ENCODE data around the gene INHBC.
"Not testable (repeated sequence)": the region's sequence is repeated elsewhere in the genome, so short reads cannot be mapped to it uniquely, and the experiment has no call there.

The INHBC gene

DNA sequence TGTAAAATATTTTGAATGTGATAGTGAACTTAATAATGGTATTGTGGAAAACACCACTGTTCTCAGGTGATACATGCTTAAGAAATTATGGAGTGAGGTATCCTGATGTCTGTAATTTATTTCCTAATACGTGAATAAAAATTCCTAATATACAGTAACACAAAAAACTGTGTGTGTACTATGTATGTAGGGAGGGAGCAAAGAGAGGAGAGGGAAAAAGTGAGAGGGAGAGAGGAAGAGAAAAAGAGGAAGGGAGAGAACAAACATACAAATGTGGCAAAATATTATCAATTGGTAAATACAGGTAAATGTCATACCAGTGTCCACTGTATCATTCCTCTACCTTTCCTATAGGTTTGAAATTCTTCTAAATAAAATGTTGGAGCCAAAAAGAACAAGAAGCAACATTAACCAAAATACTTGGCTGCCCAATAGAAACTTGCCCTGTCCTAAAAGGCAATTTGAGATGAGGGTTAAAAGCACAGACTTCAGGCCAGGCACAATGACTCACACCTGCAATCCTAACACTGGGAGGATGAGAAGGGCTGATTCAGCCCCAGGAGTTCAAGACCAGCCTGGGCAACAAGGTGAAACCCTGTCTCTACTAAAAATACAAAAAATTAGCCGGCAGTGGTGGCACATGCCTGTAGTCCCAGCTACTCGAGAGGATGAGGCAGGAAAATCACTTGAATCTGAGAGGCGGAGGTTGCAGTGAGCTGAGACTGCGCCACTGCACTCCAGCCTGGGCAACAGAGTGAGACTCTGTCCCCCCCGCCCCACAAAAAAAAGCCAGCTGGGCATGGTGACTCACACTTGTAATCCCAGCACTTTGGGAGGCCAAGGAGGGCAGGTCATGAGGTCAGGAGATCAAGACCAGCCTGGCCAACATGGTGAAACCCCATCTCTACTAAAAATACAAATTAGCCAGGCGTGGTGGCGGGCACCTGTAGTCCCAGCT is 18.3 kb upstream of the INHBC start:
- H3K4me3 ChIP-seq (ENCODE audit: low read length), result no peak overlapping the region
- no peak for TF ChIP-seq ZNF274 (IDR thresholded peaks at IDR 0.05; ENCODE audit: low read depth, low read length)

DNA sequence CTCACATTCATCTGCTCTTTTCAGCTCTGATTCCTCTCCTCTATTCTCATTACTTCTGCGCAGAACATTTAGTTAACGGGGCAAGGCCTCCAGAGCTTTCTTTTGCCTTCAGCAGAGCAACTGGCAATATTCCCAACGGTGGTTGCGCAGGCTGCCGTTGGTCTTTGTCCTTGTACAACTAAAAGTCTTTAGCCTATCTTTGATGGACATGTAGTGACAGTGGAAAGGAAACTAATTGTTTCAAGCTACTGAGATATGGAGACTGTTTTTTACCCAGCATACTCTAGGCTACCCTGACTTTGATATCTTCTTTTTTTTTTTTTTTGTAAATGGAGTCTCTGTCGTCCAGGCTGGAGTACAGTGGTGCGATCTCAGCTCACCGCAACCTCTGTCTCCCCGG is 16.3 kb upstream of the INHBC start:
- no peak for TF ChIP-seq ZNF274 (IDR thresholded peaks at IDR 0.05; ENCODE audit: low read depth, low read length)

DNA sequence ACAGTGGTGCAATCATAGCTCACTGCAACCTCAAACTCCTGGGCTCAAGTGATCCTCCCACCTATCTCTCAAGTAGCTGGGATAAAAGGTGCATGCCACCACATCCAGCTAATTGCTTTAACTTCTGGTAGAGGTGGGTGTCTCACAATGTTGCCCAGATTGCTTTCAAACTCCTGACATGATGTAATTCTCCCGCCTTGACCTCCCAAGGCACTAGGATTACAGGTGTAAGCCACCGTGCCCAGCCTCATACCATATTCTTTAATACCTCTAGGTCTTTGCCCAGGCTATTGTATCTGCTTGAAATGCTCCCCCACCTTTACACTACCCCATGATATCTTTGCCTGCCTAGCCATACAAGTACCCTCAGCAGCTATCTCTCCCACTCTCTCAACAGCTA is 15.1 kb upstream of the INHBC start:
- H3K4me3 ChIP-seq (ENCODE audit: low read length), result no peak overlapping the region
- TF ChIP-seq ZNF274 (IDR thresholded peaks at IDR 0.05; ENCODE audit: low read depth, low read length), result no peak

More for the DNA sequence above, 16.3 kb upstream of the INHBC start:
- no peak overlapping the region for H3K4me3 ChIP-seq (ENCODE audit: low read length)

DNA sequence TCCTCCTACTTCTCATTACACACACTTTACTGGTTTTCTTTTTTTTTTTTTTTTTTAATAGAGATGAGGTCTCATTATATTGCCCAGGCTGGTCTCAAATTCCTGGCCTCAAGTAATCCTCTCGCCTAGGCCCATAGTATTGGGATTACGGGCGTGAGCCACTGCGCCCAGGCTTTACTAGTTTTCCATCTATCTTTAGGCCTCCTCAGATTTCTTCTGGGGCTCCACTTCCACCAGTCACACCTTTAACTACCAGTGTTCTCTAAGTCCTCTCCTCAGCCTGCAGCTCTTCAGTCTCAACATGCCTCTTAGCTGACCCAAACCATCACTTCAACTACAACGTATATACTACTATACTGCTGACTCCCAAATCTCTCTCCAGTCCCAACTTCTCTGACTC is 14.1 kb upstream of the INHBC start:
- TF ChIP-seq ZNF274 (IDR thresholded peaks at IDR 0.05; ENCODE audit: low read depth, low read length), result no peak
- H3K4me3 ChIP-seq (ENCODE audit: low read length), result no peak overlapping the region

DNA sequence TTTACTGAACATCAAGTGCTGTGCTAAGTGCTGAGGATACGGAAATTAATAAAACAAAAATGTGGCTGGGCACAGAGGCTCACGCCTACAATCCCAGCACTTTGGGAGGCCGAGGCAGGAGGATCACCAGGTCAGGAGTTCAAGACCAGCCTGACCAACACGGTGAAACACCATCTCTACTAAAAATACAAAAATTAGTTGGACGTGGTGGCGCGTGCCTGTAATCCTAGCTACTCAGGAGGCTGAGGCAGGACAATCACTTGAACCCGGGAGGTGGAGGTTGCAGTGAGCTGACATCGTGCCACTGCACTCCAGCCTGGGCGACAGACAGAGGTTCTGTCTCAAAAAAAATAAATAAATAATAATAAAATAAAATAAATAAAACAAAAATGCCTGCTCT is 7.6 kb upstream of the INHBC start:
- not testable (repeated sequence) for H3K4me3 ChIP-seq (ENCODE audit: low read length)

DNA sequence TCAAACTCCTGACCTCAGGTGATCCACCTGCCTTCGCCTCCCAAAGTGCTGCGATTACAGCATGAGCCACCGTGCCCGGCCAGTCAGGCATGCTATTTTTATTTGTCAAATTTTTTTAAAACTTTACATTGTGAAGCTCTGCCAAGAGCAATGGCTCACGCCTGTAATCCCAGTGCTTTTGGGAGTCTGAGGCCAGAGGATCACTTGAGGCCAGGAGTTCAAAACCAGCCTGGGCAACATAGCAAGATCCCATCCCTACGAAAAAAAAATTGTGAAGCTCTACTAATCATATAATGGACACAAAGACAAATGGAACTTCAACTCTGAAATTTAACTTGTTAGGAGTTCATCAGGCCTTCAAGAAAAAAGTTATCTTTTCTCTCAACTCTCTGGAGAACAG is 5.6 kb upstream of the INHBC start:
- H3K4me3 ChIP-seq (ENCODE audit: low read length), result peak overlapping the region; percentile 96; the same call in 1 of the 2 replicates

DNA sequence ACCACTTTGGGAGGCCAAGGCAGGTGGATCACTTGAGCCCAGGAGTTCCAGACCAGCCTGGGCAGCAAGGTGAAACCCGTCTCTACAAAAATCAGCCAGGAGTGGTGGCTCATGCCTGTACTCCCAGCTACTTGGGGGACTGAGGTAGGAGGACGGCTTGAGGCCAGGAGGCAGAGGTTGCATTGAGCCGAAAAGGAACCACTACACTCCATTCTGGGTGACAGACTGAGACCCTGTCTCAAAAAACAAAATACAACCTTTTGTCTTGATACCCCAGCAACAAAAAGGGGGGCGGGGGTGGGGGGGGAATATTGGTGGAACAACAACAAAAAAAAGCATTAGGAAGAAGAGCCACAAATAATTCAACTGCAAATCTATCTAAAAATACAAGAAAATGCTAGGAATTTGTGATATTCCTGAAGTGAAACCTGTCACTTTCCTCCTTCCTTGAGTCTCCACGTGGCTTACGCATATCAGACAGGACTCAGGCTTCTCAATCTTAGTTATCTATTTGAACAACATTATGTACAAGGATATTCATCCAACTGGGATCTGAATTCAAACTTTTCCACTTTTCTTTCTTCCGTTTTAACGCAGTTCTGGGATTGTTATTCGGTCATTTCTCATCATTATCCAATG is 5.0 kb upstream of the INHBC start:
- H3K4me3 ChIP-seq (ENCODE audit: low read length), result peak overlapping the region; percentile 96
- no peak for TF ChIP-seq ZNF274 (IDR thresholded peaks at IDR 0.05; ENCODE audit: low read depth, low read length)

More for the DNA sequence above, 5.6 kb upstream of the INHBC start:
- TF ChIP-seq ZNF274 (IDR thresholded peaks at IDR 0.05; ENCODE audit: low read depth, low read length), result no peak

DNA sequence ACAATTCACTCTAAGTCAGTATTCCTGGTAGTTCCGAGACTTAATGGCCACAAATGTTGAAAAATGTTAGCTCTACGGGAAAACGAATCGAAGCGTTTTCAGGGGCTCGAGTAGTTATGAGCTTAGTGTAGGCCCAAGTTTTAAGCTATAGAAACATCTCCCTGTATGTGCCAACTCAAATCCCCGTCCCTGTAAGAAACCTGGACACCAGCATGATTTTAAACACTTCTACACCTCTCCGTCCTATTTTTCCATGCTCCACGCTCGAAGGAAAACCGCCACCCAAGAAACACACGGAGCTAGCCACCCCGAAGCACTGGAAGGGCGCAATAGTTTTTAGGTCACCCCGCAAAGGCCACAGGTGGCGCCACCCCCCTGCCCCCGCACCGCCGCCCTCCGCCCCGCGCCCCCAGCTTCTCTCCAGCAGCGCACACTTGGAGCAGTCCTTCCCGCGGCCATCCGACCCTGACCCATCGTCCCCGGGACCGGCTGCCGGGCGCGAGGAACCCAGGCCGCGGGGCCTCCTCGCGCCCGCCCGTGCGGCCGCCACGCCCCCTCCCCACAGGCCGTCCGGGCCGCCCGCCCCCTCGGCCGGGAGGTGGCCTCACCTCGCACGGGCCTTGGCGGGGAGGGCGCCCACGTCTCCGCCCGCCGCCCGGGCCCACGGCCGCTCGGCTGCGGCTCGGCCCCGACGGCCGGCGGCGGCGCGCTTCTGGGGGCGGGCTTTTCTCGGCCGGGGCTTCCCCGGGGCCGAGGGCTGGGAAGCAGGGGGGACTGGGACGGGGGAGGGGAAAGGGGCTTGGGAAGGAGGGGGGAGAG is 4.3 kb upstream of the INHBC start:
- no peak for TF ChIP-seq ZNF274 (IDR thresholded peaks at IDR 0.05; ENCODE audit: low read depth, low read length)
- H3K4me3 ChIP-seq (ENCODE audit: low read length), result peak overlapping the region; percentile 96

DNA sequence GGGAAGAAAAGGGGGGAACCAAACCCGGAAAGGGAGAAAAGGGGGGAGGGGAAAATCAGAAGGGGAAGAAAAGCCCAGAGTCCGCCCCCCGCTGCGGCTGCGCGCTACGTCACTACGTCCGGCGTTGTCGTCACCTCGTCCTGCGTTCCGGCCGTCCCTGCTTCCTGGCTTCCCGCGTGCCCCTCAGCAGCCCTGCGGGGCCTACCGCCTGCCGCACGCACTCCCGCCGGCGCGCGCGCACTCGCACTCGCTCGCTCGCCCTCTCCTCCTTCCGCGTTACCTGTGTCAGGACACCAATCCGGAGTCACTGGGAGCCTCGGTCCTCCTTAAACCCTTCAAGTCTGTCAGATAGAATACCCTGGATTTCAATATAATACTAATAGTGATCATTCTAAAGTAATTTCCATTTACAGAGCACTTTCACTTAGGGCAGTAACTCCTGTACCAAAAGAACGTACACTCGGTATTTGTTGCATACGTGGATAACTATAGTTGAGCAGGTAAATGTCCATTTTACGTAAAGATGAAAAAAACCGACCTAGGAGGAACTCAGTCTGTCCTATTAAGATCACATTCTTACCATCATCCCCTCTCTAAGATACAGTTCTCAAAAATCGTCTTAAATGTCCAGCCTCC is 3.5 kb upstream of the INHBC start, which contains the start of gene R3HDM2:
R3HDM2 (minus strand) TSS at position 113 of the 636 bp plus-strand sequence. CDS start 120,615 bp downstream, outside the sequence.
- H3K4me3 ChIP-seq (ENCODE audit: low read length), result peak within 1 kb of the TSS; percentile 96
- TF ChIP-seq ZNF274 (IDR thresholded peaks at IDR 0.05; ENCODE audit: low read depth, low read length), result no peak

DNA sequence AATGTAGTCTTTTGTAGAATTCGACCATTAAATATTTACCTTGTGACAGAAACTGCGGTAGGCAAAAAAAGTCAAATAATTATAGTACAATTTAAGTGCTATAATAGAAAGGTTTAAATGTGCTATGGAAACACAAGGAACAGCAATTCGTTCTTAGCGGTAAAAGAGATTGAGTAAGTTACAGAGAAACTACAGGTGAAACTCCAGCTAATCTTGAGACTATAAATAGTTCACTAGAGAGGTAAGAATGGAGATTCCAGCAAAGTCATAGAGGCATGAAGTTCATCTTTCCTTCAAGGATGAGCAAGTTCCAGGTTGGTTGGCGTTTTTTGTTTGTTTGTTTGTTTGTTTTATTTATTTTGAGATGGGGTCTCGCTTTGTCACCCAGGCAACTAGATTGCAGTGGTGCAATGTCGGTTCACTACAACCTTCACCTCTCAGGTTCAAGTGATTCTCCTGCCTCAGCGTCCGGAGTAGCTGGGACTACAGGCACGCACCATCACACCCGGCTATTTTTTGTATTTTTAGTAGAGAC is 2.9 kb upstream of the INHBC start:
- no peak overlapping the region; the same call in 1 of the 2 replicates for H3K4me3 ChIP-seq (ENCODE audit: low read length)
- no peak for TF ChIP-seq ZNF274 (IDR thresholded peaks at IDR 0.05; ENCODE audit: low read depth, low read length)

DNA sequence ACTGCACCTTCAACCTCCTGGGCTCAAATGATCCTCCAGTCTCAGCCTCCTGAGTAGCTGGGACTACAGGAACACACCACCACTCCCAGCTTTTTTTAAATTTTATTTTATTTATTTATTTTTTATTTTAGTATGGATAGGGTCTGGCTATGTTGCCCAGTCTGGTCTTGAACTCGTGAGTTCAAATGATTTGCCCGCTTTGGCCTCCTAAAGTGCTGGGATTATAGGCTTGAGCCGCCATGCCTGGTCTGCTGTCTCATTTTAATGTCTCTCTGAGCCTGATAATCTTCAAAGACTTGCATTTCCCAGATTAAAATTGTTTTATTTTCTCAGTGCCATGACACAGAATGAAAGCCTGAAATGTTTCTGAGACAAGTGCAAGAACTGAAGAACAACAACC is 1.2 kb upstream of the INHBC start:
- no peak for TF ChIP-seq ZNF274 (IDR thresholded peaks at IDR 0.05; ENCODE audit: low read depth, low read length)
- no peak overlapping the region for H3K4me3 ChIP-seq (ENCODE audit: low read length)

DNA sequence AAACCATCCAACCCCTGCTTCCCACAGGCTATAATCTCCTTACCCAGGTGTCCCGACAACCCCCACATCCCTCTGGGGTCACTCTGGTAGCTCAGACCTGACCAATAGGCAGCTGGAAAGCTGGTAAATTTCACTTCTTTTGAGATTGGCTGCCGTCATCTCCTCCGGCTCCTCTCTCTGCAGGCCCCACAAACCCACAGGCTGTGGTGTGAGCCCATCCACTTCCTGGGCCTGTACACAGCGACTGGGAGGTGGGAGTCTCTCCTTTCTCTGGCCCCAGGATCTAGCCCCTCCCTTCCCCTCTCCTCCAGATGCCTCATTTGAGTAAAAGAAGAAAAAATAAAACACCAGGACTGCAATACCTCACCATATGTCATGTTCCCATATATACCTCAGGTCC is 709 bp downstream of the INHBC start:
- no peak for TF ChIP-seq ZNF274 (IDR thresholded peaks at IDR 0.05; ENCODE audit: low read depth, low read length)
- H3K4me3 ChIP-seq (ENCODE audit: low read length), result no peak overlapping the region

DNA sequence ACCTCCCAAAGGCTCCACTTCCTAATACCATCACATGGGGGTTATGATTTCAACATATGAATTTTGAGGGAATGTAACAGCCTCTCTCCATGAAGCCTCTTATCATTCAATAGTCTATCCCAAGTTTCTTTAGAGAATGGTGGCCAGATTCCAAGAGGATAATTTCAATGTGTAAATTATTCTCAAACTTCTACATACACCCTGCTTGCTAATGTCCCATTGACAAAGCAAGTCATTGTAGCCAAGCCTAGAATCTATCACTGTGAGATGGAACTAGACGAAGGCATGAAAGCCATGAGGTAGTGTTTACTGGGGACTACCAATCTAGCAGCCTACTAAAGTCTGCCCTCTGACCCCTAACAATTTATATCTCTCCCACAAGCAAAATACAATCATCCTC is 3.8 kb downstream of the INHBC start:
- H3K4me3 ChIP-seq (ENCODE audit: low read length), result no peak overlapping the region
- no peak for TF ChIP-seq ZNF274 (IDR thresholded peaks at IDR 0.05; ENCODE audit: low read depth, low read length)

All from GM08714 (cell line).